K562 (cell line): Measurements from ENCODE around the gene GNL3. TPM values are rescaled to one million over a fixed set of nuclear protein-coding genes. Genes with fewer than 3 reads are reported as not detected.

ENCODE experiments used
- ATAC-seq: fragments of 200-7000 bp; cut with Tn5 transposase; 3 replicates; pipeline ENCODE4 v1.9.1; 2020; ENCODE audit warnings: moderate library complexity
- BruUV-seq: library from RNA; stranded (reverse); fragments of 400-500 nt; replicated peaks from 2 replicates; lab custom pipeline; 2021; lab: Mats Ljungman, UMichigan
- CTCF ChIA-PET: fragments of 300-600 bp; formaldehyde crosslinking; extraction: SDS; loops from one replicate; lab custom pipeline; 2021; ENCODE audit warnings: low intra/inter-chr PET ratio; lab: Yijun Ruan, JAX
- POLR2A ChIA-PET: fragments of 300-600, 350-650 bp; sonication (Branson Sonifier 250); formaldehyde crosslinking; extraction: SDS; loops from one replicate; lab custom pipeline; 2021; ENCODE audit warnings: antibody characterized with exemption, inconsistent platforms; lab: Yijun Ruan, JAX
- DNase-seq, 4 experiments: peaks; one replicate each; pipeline versions ENCODE4 v3.0.0 to v3.0.0-alpha.2; 2011 to 2018; ENCODE audit warnings: low spot score in 3 of 4, mixed read lengths in 3 of 4; ENCODE audit errors: extremely low read depth in 1 of 4
- FAIRE-seq: peaks from 2 replicates; lab custom pipeline; 2011; peaks lifted over from hg19 to GRCh38; lab: Jason Lieb, UNC
- H2AFZ ChIP-seq: 2 replicates; pipeline ENCODE4 v1.6.0; 2011; ENCODE audit warnings: low read depth, low read length, control low read depth, inconsistent platforms
- H3K27ac ChIP-seq: fragments of 200-600 bp; 3 replicates; pipeline ENCODE4 v1.8.0; 2011; ENCODE audit warnings: low read depth, mild to moderate bottlenecking, control low read depth, inconsistent platforms, low read length, moderate library complexity, mixed read lengths; ENCODE audit errors: extremely low read depth
- H3K27me3 ChIP-seq, 2 experiments: fragments of 300-600 bp in 1 of 2; 2 replicates in 1 of 2; 3 replicates in 1 of 2; pipeline versions ENCODE4 v1.6.0 to v1.8.0; 2011; ENCODE audit warnings: inconsistent platforms in 2 of 2, low read length in 2 of 2, mild to moderate bottlenecking in 1 of 2, mixed read lengths in 1 of 2, moderate library complexity in 1 of 2; ENCODE audit not compliant: control insufficient read depth in 2 of 2, insufficient read depth in 2 of 2
- H3K36me3 ChIP-seq: fragments of 300-600 bp; 3 replicates; pipeline ENCODE4 v1.8.0; 2011; ENCODE audit warnings: mild to moderate bottlenecking, low read length, inconsistent platforms; ENCODE audit not compliant: control insufficient read depth, insufficient read depth
- H3K4me1 ChIP-seq, 2 experiments: fragments of 200-600 bp in 1 of 2; replicated peaks in 1 of 2; 2 replicates in 1 of 2; 3 replicates in 1 of 2; pipeline versions ENCODE4 v1.5.1 to v1.8.0; 2011; ENCODE audit warnings: inconsistent platforms in 2 of 2, low read length in 2 of 2, mild to moderate bottlenecking in 1 of 2, mixed read lengths in 1 of 2, moderate library complexity in 1 of 2; ENCODE audit not compliant: control insufficient read depth in 2 of 2, insufficient read depth in 2 of 2
- H3K4me2 ChIP-seq: 2 replicates; pipeline ENCODE4 v1.6.1; 2011; ENCODE audit warnings: low read length, control low read depth, inconsistent platforms, mixed read lengths; ENCODE audit not compliant: insufficient read depth
- H3K4me3 ChIP-seq: fragments of 200-600 bp; sonication (generic), shearing (Covaris generic); 2 replicates; pipeline ENCODE4 v1.5.1; 2016; ENCODE audit warnings: control low read depth, inconsistent platforms
- H3K79me2 ChIP-seq: fragments of 200-600 bp; 3 replicates; pipeline ENCODE4 v1.8.0; 2011; ENCODE audit warnings: low read length, inconsistent platforms; ENCODE audit not compliant: control insufficient read depth, insufficient read depth
- H3K9ac ChIP-seq, 2 experiments: 2 replicates each; pipeline versions ENCODE4 v1.6.0 to v1.6.1; 2011; ENCODE audit warnings: low read depth in 2 of 2, low read length in 2 of 2, control low read depth in 1 of 2, inconsistent platforms in 1 of 2, mild to moderate bottlenecking in 1 of 2, mixed read lengths in 1 of 2; ENCODE audit not compliant: insufficient read depth in 1 of 2
- H3K9me1 ChIP-seq: one replicate; pipeline ENCODE4 v1.6.0; 2011; ENCODE audit warnings: inconsistent platforms, mild to moderate bottlenecking, low read length, moderate library complexity; ENCODE audit not compliant: control insufficient read depth, insufficient read depth
- H3K9me3 ChIP-seq: replicated peaks from 2 replicates; pipeline ENCODE4 v1.5.1; 2011; ENCODE audit warnings: low read depth, low read length, inconsistent platforms; ENCODE audit not compliant: control insufficient read depth, insufficient read depth
- H4K20me1 ChIP-seq: replicated peaks from 2 replicates; pipeline ENCODE4 v1.6.1; 2011; ENCODE audit warnings: low read length, inconsistent platforms, mixed read lengths; ENCODE audit not compliant: control insufficient read depth, insufficient read depth
- CEBPG ChIP-seq, 3 experiments: fragments of 200-800 bp in 1 of 3; sonication (Bioruptor generic) in 1 of 3; sonication (generic) in 1 of 3; formaldehyde crosslinking in 1 of 3; IDR thresholded peaks in 2 of 3; conservative IDR thresholded peaks in 1 of 3; 2 replicates each; pipeline versions ENCODE4 v1.6.1 to v1.8.0; 2016 to 2022; ENCODE audit warnings: missing compliant biosample characterization in 2 of 3, missing genetic modification characterization in 2 of 3, mild to moderate bottlenecking in 1 of 3, missing genetic modification reagents in 1 of 3
- FOXJ3 ChIP-seq: sonication (generic); formaldehyde crosslinking; IDR thresholded peaks from 2 replicates; pipeline ENCODE4 v1.4.0; 2020; ENCODE audit warnings: mild to moderate bottlenecking, missing genetic modification reagents
- HNRNPK ChIP-seq: fragments of 200-400 bp; formaldehyde crosslinking; IDR thresholded peaks from one replicate; pipeline ENCODE4 v1.6.1; 2018; ENCODE audit warnings: mild to moderate bottlenecking, low read depth, low read length; ENCODE audit not compliant: poor library complexity, severe bottlenecking
- HSF4 ChIP-seq: fragments of 250-450 bp; sonication (Bioruptor Pico); IDR thresholded peaks from 2 replicates; pipeline ENCODE4 v2.1.2; 2022; ENCODE audit warnings: mild to moderate bottlenecking, moderate library complexity, borderline replicate concordance
- NFRKB ChIP-seq: fragments of 450-650 bp; IDR thresholded peaks from 2 replicates; pipeline ENCODE4 v1.6.1; 2016; ENCODE audit warnings: low read depth
- PREB ChIP-seq: sonication (generic); formaldehyde crosslinking; IDR thresholded peaks from 2 replicates; pipeline ENCODE4 v1.8.1; 2023; ENCODE audit warnings: mild to moderate bottlenecking, missing genetic modification reagents
- PYGO2 ChIP-seq: fragments of 450-650 bp; IDR thresholded peaks from 2 replicates; pipeline ENCODE4 v1.6.1; 2016; ENCODE audit warnings: mild to moderate bottlenecking, missing genetic modification characterization, moderate library complexity, missing compliant biosample characterization
- RUNX1 ChIP-seq: sonication (generic); IDR thresholded peaks from 2 replicates; pipeline ENCODE4 v1.6.1; 2016; ENCODE audit warnings: antibody characterized with exemption, low read depth
- ZBTB9 ChIP-seq: fragments of 450-650 bp; formaldehyde crosslinking; IDR thresholded peaks from 2 replicates; pipeline ENCODE4 v1.4.0; 2020; ENCODE audit warnings: mild to moderate bottlenecking, moderate library complexity
- ZKSCAN1 ChIP-seq: fragments of 150-350 bp; IDR thresholded peaks from 2 replicates; pipeline ENCODE4 v1.6.1; 2016; ENCODE audit warnings: low read depth, low read length
- ZNF143 ChIP-seq: sonication (generic); formaldehyde crosslinking; IDR thresholded peaks from 2 replicates; pipeline ENCODE4 v1.9.0; 2022; ENCODE audit warnings: mild to moderate bottlenecking, missing genetic modification reagents
- ZNF175 ChIP-seq: fragments of 200-800 bp; sonication (Bioruptor generic); IDR thresholded peaks from 2 replicates; pipeline ENCODE4 v1.6.1; 2016; ENCODE audit warnings: low read depth, mild to moderate bottlenecking, missing genetic modification characterization, missing compliant biosample characterization
- ZNF584 ChIP-seq: fragments of 200-800 bp; sonication (Bioruptor generic); IDR thresholded peaks from 2 replicates; pipeline ENCODE4 v1.6.1; 2016; ENCODE audit warnings: low read depth, mild to moderate bottlenecking, missing genetic modification characterization, missing compliant biosample characterization
- WGBS: fragments of 100-300 bp; shearing (Covaris generic); methylation state at CpG from one replicate; pipeline ENCODE4 v1.1.6; 2016; ENCODE audit warnings: low coverage, mixed read lengths; ENCODE audit not compliant: insufficient coverage; ENCODE audit errors: missing lambda C conversion rate; 5-methylcytosine and 5-hydroxymethylcytosine counted together
- in situ Hi-C: fragments of 300-500 bp; cut with MboI; formaldehyde crosslinking; loops from 4 replicates; pipeline ENCODE4 v1.15.0; 2018; ENCODE audit warnings: inconsistent platforms, mixed read lengths
- intact Hi-C: fragments of 100-400 bp; cut with micrococcal nuclease; formaldehyde crosslinking; loops from 2 replicates; pipeline ENCODE4 v1.14.2; 2022
- polyA plus RNA-seq, 8 experiments: library from polyadenylated mRNA; depleted of rRNA in 4 of 8; stranded (reverse) in 5 of 8; unstranded in 3 of 8; fragments of >200 nt; fragmentation: Nextera tagmentation in 2 of 8; fragmentation: Illumina TruSeq in 1 of 8; extraction: Ambion mirVana in 2 of 8; extraction: Trizol in 1 of 8; gene quantifications; 2 replicates each; pipeline versions ENCODE4 v1.2.1 to v1.2.3, GENCODE V29; 2011 to 2014; ENCODE audit warnings: inconsistent platforms in 1 of 8, missing spikeins in 1 of 8
- total RNA-seq, 7 experiments: library from RNA; depleted of rRNA in 6 of 7; stranded (reverse); fragments of >200 nt in 6 of 7; fragmentation: Illumina TruSeq in 2 of 7; extraction: Trizol in 2 of 7; gene quantifications; 2 replicates each; pipeline versions ENCODE4 v1.2.1 to v1.2.3, GENCODE V29; 2011 to 2021; ENCODE audit warnings: low replicate concordance in 1 of 7
- TF ChIP-seq, protein P1 (sequence below): fragments of 450-650 bp; formaldehyde crosslinking; IDR thresholded peaks from 2 replicates; pipeline ENCODE4 v1.4.0; 2020; ENCODE audit warnings: mild to moderate bottlenecking, moderate library complexity
- TF ChIP-seq, protein P2 (sequence below), 2 experiments: fragments of 450-650 bp in 1 of 2; sonication (generic) in 1 of 2; formaldehyde crosslinking in 1 of 2; IDR thresholded peaks in 1 of 2; conservative IDR thresholded peaks in 1 of 2; 2 replicates each; pipeline versions ENCODE4 v1.6.1 to v1.8.1; 2016 to 2023; ENCODE audit warnings: mild to moderate bottlenecking in 2 of 2, moderate library complexity in 2 of 2, inconsistent platforms in 1 of 2, missing genetic modification reagents in 1 of 2

Gene GNL3
- total and polyA plus RNA-seq, 9 of the 15 experiments (the other 6 are each of a cell fraction or from before 2014, with no cell fraction given): 132 to 313 (median 220) TPM

DNA sequence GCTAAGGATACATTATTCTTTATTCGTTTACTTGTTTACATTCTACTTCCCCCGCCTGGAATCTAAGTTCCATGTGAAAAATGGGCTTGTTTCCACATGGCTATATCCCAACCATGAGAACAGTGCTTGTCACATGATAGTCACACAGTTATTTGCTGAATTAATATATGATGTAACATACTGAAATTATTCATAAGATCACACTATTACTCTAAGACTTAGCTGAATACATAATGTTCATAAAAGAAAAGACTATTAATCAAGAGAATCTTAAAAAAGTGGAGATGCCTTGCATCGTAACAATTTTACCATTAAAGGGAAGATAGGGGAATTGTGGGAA is 6.7 kb upstream of the GNL3 start:
- Histone ChIP-seq H3K36me3 (peaks cover 52% of the 10 kb centered on the region; the same call in 2 of the 3 replicates), H3K9ac (no peak overlapping the region), H3K27ac (no peak overlapping the region; the same call in 2 of the 3 replicates), H3K9me3 (no peaks in the 10 kb centered on the region), H3K79me2 (peaks cover 34% of the 10 kb centered on the region), H3K27me3 (no peaks in the 10 kb centered on the region), H3K4me3 (no peak overlapping the region), H3K4me2 (no peak overlapping the region), H3K9me1 (no peaks in the 10 kb centered on the region), H4K20me1 (no peaks in the 10 kb centered on the region), H2AFZ (no peak overlapping the region), H3K4me1 (peaks cover 0 to 27% of the 10 kb centered on the region in 2 experiments; a peak in 2 of 5 replicates)
- no peak for ATAC-seq
- CTCF ChIA-PET: no interaction called here
- no TSS peak for BruUV-seq
- WGBS: 78% methylated on average over 3 of the region's 3 CpGs
- DNase-seq: no peak
- intact Hi-C loops (no loop called here), in situ Hi-C loops (no loop called here)
- POLR2A ChIA-PET: interaction anchor here (0.8 to 0.9 kb wide), 2 partner anchors 95 to 189 kb away, joined by 3 to 4 read pairs; no protein-coding TSS in a partner anchor
- no peak for FAIRE-seq
- no peak for TF ChIP-seq FOXJ3 (CRISPR knock-in tag)
- TF ChIP-seq ZKSCAN1: no peak
- TF ChIP-seq ZNF175 (CRISPR knock-in tag): peak; percentile 69; the same call in 1 of the 2 replicates
- TF ChIP-seq, protein P1, sequence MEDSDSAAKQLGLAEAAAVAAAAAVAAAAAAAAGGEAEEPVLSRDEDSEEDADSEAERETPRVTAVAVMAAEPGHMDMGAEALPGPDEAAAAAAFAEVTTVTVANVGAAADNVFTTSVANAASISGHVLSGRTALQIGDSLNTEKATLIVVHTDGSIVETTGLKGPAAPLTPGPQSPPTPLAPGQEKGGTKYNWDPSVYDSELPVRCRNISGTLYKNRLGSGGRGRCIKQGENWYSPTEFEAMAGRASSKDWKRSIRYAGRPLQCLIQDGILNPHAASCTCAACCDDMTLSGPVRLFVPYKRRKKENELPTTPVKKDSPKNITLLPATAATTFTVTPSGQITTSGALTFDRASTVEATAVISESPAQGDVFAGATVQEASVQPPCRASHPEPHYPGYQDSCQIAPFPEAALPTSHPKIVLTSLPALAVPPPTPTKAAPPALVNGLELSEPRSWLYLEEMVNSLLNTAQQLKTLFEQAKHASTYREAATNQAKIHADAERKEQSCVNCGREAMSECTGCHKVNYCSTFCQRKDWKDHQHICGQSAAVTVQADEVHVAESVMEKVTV: no peak
- no peak for TF ChIP-seq RUNX1
- TF ChIP-seq ZBTB9 (CRISPR knock-in tag): no peak
- no peak for TF ChIP-seq NFRKB
- TF ChIP-seq ZNF584 (CRISPR knock-in tag): peak; percentile 72; the same call in 1 of the 2 replicates
- TF ChIP-seq, protein P2, sequence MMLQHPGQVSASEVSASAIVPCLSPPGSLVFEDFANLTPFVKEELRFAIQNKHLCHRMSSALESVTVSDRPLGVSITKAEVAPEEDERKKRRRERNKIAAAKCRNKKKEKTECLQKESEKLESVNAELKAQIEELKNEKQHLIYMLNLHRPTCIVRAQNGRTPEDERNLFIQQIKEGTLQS (IDR thresholded peaks at IDR 0.05): peak; percentile 7; the same call in 1 of the 2 replicates
- TF ChIP-seq, protein P2 (CRISPR knock-in tag; conservative IDR thresholded peaks at IDR 0.05): no peak
- no peak for TF ChIP-seq HSF4 (CRISPR knock-in tag)
- no peak for TF ChIP-seq PREB (CRISPR knock-in tag)
- TF ChIP-seq PYGO2 (tag): no peak
- TF ChIP-seq ZNF143 (CRISPR knock-in tag): no peak
- no peak for TF ChIP-seq HNRNPK
- no peak for TF ChIP-seq CEBPG (CRISPR knock-in tag; IDR thresholded peaks at IDR 0.05)
- peak in 1 of 2 experiments; percentile 77; a peak in 2 of 4 replicates for TF ChIP-seq CEBPG (tag; conservative IDR thresholded peaks at IDR 0.05 in 1 of 2, IDR thresholded peaks at IDR 0.05 in 1 of 2)
